Keratinocyte (primary cell): ENCODE measurements around the gene SMO. TPM values are rescaled to one million over a fixed set of nuclear protein-coding genes. Genes with fewer than 3 reads are reported as not detected.
"Not testable (repeated sequence)": the region's sequence is repeated elsewhere in the genome, so short reads cannot be mapped to it uniquely, and the experiment has no call there.

Source experiments
- DNase-seq: peaks from one replicate; pipeline ENCODE4 v3.0.0-alpha.2; 2011; ENCODE audit warnings: low read depth, missing footprints, low spot score
- FAIRE-seq: peaks from 2 replicates; lab custom pipeline; 2011; peaks lifted over from hg19 to GRCh38; lab: Jason Lieb, UNC
- H2AFZ ChIP-seq: 2 replicates; pipeline ENCODE4 v1.6.0; 2012; ENCODE audit warnings: low read length, control low read depth, inconsistent platforms; ENCODE audit not compliant: control insufficient read depth
- H3K27ac ChIP-seq: 2 replicates; pipeline ENCODE4 v1.5.1; 2011; ENCODE audit warnings: low read length; ENCODE audit not compliant: control insufficient read depth, insufficient read depth
- H3K27me3 ChIP-seq: 3 replicates; pipeline ENCODE4 v1.6.0; 2011; ENCODE audit warnings: low read length; ENCODE audit not compliant: control insufficient read depth, insufficient read depth; ENCODE audit errors: extremely low read depth
- H3K36me3 ChIP-seq, 2 experiments: 2 replicates in 1 of 2; 3 replicates in 1 of 2; pipeline ENCODE4 v1.5.1; 2011; ENCODE audit warnings: low read length in 2 of 2, mild to moderate bottlenecking in 1 of 2; ENCODE audit not compliant: control insufficient read depth in 2 of 2, insufficient read depth in 2 of 2; ENCODE audit errors: extremely low read depth in 1 of 2
- H3K4me1 ChIP-seq: 3 replicates; pipeline ENCODE4 v1.5.1; 2011; ENCODE audit warnings: low read length; ENCODE audit not compliant: control insufficient read depth, insufficient read depth; ENCODE audit errors: extremely low read depth
- H3K4me2 ChIP-seq: 3 replicates; pipeline ENCODE4 v1.6.0; 2011; ENCODE audit warnings: low read depth, low read length; ENCODE audit not compliant: control insufficient read depth, insufficient read depth; ENCODE audit errors: extremely low read depth
- H3K4me3 ChIP-seq, 3 experiments: fragments of 200-600 bp in 1 of 3; sonication (generic) in 1 of 3; 2 replicates in 2 of 3; 3 replicates in 1 of 3; pipeline ENCODE4 v1.5.1; 2011 to 2016; ENCODE audit warnings: low read length in 3 of 3, mild to moderate bottlenecking in 3 of 3, control low read depth in 2 of 3, inconsistent platforms in 1 of 3, low read depth in 1 of 3, mixed read lengths in 1 of 3, mixed run types in 1 of 3, moderate library complexity in 1 of 3; ENCODE audit not compliant: control insufficient read depth in 2 of 3, insufficient read depth in 2 of 3; ENCODE audit errors: extremely low read depth in 1 of 3
- H3K79me2 ChIP-seq: 2 replicates; pipeline ENCODE4 v1.6.0; 2012; ENCODE audit warnings: low read length; ENCODE audit not compliant: control insufficient read depth, insufficient read depth
- H3K9ac ChIP-seq: 3 replicates; pipeline ENCODE4 v1.6.0; 2011; ENCODE audit warnings: low read length; ENCODE audit not compliant: control insufficient read depth, insufficient read depth; ENCODE audit errors: extremely low read depth
- H3K9me1 ChIP-seq: 3 replicates; pipeline ENCODE4 v1.6.0; 2011; ENCODE audit warnings: low read length; ENCODE audit not compliant: control insufficient read depth, insufficient read depth; ENCODE audit errors: extremely low read depth
- H3K9me3 ChIP-seq: 2 replicates; pipeline ENCODE4 v1.5.1; 2012; ENCODE audit warnings: low read depth, low read length; ENCODE audit not compliant: control insufficient read depth
- H4K20me1 ChIP-seq: 3 replicates; pipeline ENCODE4 v1.6.0; 2011; ENCODE audit warnings: low read length; ENCODE audit not compliant: control insufficient read depth, insufficient read depth; ENCODE audit errors: extremely low read depth
- EZH2 ChIP-seq: IDR thresholded peaks from one replicate; pipeline ENCODE4 v1.6.1; 2012; ENCODE audit warnings: inconsistent platforms, mild to moderate bottlenecking, low read length, moderate library complexity
- dilution Hi-C: fragments of 300-500 bp; cut with MboI; formaldehyde crosslinking; loops from one replicate; pipeline ENCODE4 v1.7.0; 2020; ENCODE audit warnings: low sequenced_read_pairs; ENCODE audit not compliant: extremely low pct_ligation_motif_present
- polyA plus RNA-seq, 5 experiments: library from polyadenylated mRNA; depleted of rRNA in 3 of 5; stranded (reverse) in 3 of 5; stranded (forward) in 1 of 5; unstranded in 1 of 5; fragments of >200 nt; gene quantifications; 1 replicate in 1 of 5; 2 replicates in 3 of 5; 3 replicates in 1 of 5; pipeline versions ENCODE4 v1.2.1 to v1.2.3, GENCODE V29; 2011 to 2012; ENCODE audit warnings: missing spikeins in 2 of 5, low read depth in 1 of 5, low replicate concordance in 1 of 5
- TF ChIP-seq, protein P1 (sequence below), 3 experiments: IDR thresholded peaks in 1 of 3; conservative IDR thresholded peaks in 1 of 3; optimal IDR thresholded peaks in 1 of 3; 2 replicates in 2 of 3; 3 replicates in 1 of 3; pipeline versions ENCODE3 to v1.5.1; 2011; ENCODE audit warnings: low read length in 3 of 3, mild to moderate bottlenecking in 3 of 3, moderate library complexity in 2 of 3, control low read depth in 1 of 3, inconsistent platforms in 1 of 3; ENCODE audit not compliant: insufficient read depth in 2 of 3; ENCODE audit errors: extremely low read depth in 1 of 3

Gene SMO
- polyA plus RNA-seq, 1 donor (not counting 4 experiments of a cell fraction or from before 2014, with no cell fraction given): 3.9 TPM

- Histone ChIP-seq H3K9me3 (no peaks in the 10 kb centered on the region), H3K9me1 (no peaks in the 10 kb centered on the region), H3K36me3 (peaks cover 0 to 3% of the 10 kb centered on the region in 2 experiments), H3K4me3 (no peak overlapping the region), H2AFZ (no peak overlapping the region), H3K4me1 (no peaks in the 10 kb centered on the region), H3K27me3 (no peaks in the 10 kb centered on the region), H3K27ac (no peak overlapping the region), H3K9ac (no peak overlapping the region), H4K20me1 (no peaks in the 10 kb centered on the region), H3K4me2 (no peak overlapping the region), H3K79me2 (no peaks in the 10 kb centered on the region)
- no peak for TF ChIP-seq EZH2
- TF ChIP-seq, protein P1, sequence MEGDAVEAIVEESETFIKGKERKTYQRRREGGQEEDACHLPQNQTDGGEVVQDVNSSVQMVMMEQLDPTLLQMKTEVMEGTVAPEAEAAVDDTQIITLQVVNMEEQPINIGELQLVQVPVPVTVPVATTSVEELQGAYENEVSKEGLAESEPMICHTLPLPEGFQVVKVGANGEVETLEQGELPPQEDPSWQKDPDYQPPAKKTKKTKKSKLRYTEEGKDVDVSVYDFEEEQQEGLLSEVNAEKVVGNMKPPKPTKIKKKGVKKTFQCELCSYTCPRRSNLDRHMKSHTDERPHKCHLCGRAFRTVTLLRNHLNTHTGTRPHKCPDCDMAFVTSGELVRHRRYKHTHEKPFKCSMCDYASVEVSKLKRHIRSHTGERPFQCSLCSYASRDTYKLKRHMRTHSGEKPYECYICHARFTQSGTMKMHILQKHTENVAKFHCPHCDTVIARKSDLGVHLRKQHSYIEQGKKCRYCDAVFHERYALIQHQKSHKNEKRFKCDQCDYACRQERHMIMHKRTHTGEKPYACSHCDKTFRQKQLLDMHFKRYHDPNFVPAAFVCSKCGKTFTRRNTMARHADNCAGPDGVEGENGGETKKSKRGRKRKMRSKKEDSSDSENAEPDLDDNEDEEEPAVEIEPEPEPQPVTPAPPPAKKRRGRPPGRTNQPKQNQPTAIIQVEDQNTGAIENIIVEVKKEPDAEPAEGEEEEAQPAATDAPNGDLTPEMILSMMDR (optimal IDR thresholded peaks at IDR 0.05 in 1 of 3, IDR thresholded peaks at IDR 0.05 in 1 of 3, conservative IDR thresholded peaks at IDR 0.05 in 1 of 3; ENCODE audit: extremely low read depth in 1 of 3, insufficient read depth in 2 of 3, low read length in 3 of 3): peak; percentile 21 to 74 (median 28)
- no peak for FAIRE-seq
- no peak for DNase-seq
- dilution Hi-C loops: no loop called here
Measured at GRCh38 chr7:129213828-129214227, 25.4 kb downstream of the SMO start.

GRCh38 chr7:129215691-129216090 lies 27.3 kb downstream of the SMO start:
- H3K27ac ChIP-seq, H3K79me2 ChIP-seq, FAIRE-seq, H3K4me2 ChIP-seq, H3K36me3 ChIP-seq, H4K20me1 ChIP-seq, H3K27me3 ChIP-seq, H3K4me3 ChIP-seq, H2AFZ ChIP-seq, H3K9me1 ChIP-seq, H3K4me1 ChIP-seq, H3K9me3 ChIP-seq, DNase-seq, H3K9ac ChIP-seq, dilution Hi-C loops: not testable (repeated sequence)

GRCh38 chr7:129216101-129216715 lies 27.8 kb downstream of the SMO start:
- H3K36me3 ChIP-seq, H3K4me3 ChIP-seq, H3K4me2 ChIP-seq, H2AFZ ChIP-seq, H3K27me3 ChIP-seq, H3K9me1 ChIP-seq, FAIRE-seq, H4K20me1 ChIP-seq, DNase-seq, dilution Hi-C loops, H3K4me1 ChIP-seq, H3K9ac ChIP-seq, H3K27ac ChIP-seq, H3K9me3 ChIP-seq, H3K79me2 ChIP-seq: not testable (repeated sequence)

GRCh38 chr7:129216821-129217416 lies 28.5 kb downstream of the SMO start:
- H4K20me1 ChIP-seq, dilution Hi-C loops, H3K9me3 ChIP-seq, FAIRE-seq, H3K9me1 ChIP-seq, H3K27ac ChIP-seq, H3K79me2 ChIP-seq, DNase-seq, H2AFZ ChIP-seq, H3K9ac ChIP-seq, H3K27me3 ChIP-seq, H3K4me2 ChIP-seq, H3K4me3 ChIP-seq, H3K4me1 ChIP-seq, H3K36me3 ChIP-seq: not testable (repeated sequence)
